Measurements from ENCODE around the gene ARSA. TPM values are rescaled to one million over a fixed set of nuclear protein-coding genes. Genes with fewer than 3 reads are reported as not detected.

Gene ARSA
- total RNA-seq, 1 donor from 2014 or later, result 65.7 TPM

DNA sequence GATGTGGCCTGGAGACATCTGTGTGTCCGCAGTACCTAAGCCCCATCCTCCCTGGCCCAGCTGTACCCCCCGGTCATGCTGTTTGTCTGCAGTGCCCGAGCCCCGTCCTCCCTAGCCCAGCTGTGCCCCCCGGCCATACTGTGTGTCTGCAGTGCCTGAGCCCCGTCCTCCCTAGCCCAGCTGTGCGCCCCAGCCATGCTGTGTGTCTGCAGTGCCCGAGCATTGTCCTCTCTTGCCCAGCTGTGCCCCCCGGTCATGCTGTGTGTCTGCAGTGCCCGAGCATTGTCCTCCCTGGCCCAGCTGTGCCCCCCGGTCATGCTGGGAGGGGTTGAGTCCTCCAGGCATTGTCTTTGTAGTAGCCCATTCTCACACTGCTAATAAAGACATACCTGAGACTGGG, 7.6 kb upstream of the ARSA start:
- DNase-seq, result no peak
- no peaks in the 10 kb centered on the region for H3K36me3 Mint-ChIP-seq (ENCODE audit: unreplicated experiment)
- H3K27me3 Mint-ChIP-seq (ENCODE audit: unreplicated experiment), result peaks cover 2% of the 10 kb centered on the region
- H3K27ac Mint-ChIP-seq (ENCODE audit: unreplicated experiment), result no peak overlapping the region
- TF ChIP-seq, protein P1, sequence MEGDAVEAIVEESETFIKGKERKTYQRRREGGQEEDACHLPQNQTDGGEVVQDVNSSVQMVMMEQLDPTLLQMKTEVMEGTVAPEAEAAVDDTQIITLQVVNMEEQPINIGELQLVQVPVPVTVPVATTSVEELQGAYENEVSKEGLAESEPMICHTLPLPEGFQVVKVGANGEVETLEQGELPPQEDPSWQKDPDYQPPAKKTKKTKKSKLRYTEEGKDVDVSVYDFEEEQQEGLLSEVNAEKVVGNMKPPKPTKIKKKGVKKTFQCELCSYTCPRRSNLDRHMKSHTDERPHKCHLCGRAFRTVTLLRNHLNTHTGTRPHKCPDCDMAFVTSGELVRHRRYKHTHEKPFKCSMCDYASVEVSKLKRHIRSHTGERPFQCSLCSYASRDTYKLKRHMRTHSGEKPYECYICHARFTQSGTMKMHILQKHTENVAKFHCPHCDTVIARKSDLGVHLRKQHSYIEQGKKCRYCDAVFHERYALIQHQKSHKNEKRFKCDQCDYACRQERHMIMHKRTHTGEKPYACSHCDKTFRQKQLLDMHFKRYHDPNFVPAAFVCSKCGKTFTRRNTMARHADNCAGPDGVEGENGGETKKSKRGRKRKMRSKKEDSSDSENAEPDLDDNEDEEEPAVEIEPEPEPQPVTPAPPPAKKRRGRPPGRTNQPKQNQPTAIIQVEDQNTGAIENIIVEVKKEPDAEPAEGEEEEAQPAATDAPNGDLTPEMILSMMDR (IDR thresholded peaks at IDR 0.05; ENCODE audit: partially characterized antibody, unreplicated experiment), result no peak
- peaks cover 3% of the 10 kb centered on the region for H3K9me3 Mint-ChIP-seq (ENCODE audit: unreplicated experiment)
- H3K4me3 Mint-ChIP-seq (ENCODE audit: unreplicated experiment), result no peak overlapping the region
- peaks cover 15% of the 10 kb centered on the region for H3K4me1 Mint-ChIP-seq (ENCODE audit: low read depth, unreplicated experiment)

DNA sequence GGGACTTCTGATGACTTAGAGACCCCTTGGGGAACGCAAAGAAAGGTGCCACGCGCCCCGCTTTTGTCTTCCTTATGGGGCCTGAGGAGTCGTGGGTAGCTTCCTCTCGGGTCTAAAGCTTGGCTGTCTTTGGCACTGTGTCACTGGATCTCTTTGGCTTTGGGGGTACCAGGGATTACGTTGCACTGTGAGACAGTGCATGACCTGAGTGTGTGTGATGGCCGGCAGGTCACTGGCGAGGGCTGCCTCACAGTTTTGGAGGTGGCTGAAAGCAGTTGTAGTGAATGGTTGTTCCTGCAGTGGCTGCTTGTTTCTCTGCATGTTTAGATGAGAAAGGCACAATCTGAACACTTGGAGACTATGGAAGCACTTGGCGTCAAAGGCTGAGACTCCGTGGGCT, 5.8 kb upstream of the ARSA start:
- H3K9me3 Mint-ChIP-seq (ENCODE audit: unreplicated experiment), result no peaks in the 10 kb centered on the region
- peaks cover 4% of the 10 kb centered on the region for H3K27me3 Mint-ChIP-seq (ENCODE audit: unreplicated experiment)
- H3K4me1 Mint-ChIP-seq (ENCODE audit: low read depth, unreplicated experiment), result peaks cover 19% of the 10 kb centered on the region
- no peaks in the 10 kb centered on the region for H3K36me3 Mint-ChIP-seq (ENCODE audit: unreplicated experiment)
- H3K27ac Mint-ChIP-seq (ENCODE audit: unreplicated experiment), result no peak overlapping the region
- no peak for DNase-seq
- H3K4me3 Mint-ChIP-seq (ENCODE audit: unreplicated experiment), result no peak overlapping the region
- TF ChIP-seq, protein P1 (IDR thresholded peaks at IDR 0.05; ENCODE audit: partially characterized antibody, unreplicated experiment), result no peak

DNA sequence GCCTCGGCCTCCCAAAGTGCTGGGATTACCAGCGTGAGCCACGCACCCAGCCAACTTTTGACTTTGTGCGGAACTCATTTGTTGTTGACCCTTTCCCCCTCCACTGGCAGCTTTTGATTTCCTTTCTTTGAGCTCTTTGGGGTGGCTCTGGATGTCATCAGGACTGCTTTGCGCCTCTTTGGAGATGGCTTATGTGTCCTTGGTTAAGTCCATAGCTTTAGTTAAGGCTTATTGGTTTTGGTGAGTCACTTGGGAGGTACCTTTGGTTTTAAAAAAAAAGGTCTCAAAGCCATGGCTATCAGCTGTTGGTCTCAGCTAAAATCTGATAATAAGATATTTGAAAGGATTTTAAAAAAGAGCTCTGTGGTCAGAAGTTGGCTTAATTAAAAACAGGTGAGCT, 5.1 kb upstream of the ARSA start:
- Mint-ChIP-seq H3K4me1 (ENCODE audit: low read depth, unreplicated experiment) (peaks cover 24% of the 10 kb centered on the region), H3K27ac (ENCODE audit: unreplicated experiment) (no peak overlapping the region), H3K9me3 (ENCODE audit: unreplicated experiment) (no peaks in the 10 kb centered on the region), H3K36me3 (ENCODE audit: unreplicated experiment) (no peaks in the 10 kb centered on the region), H3K27me3 (ENCODE audit: unreplicated experiment) (peaks cover 7% of the 10 kb centered on the region), H3K4me3 (ENCODE audit: unreplicated experiment) (no peak overlapping the region)
- TF ChIP-seq, protein P1 (IDR thresholded peaks at IDR 0.05; ENCODE audit: partially characterized antibody, unreplicated experiment), result no peak
- DNase-seq, result no peak

DNA sequence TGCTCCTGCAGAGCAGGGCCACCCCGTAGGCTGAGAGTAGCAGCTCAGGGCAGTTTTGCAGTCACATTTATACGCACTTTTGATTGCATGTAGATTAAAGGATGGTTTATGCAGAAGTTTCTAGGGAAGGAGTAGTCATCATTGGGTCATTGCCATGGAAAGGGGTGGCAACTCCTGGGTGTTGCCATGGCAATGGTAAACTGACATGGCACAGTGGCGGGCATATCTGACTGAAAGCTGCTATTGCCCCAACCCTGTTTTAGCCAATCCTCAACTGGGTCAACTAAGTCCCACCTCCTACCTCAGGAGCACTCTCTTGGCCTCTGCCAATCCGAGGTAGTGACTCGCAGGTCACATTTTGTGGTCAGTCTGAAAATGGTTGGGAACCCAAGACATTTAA, 2.4 kb upstream of the ARSA start:
- no peaks in the 10 kb centered on the region for H3K9me3 Mint-ChIP-seq (ENCODE audit: unreplicated experiment)
- peaks cover 5% of the 10 kb centered on the region for H3K27me3 Mint-ChIP-seq (ENCODE audit: unreplicated experiment)
- no peak overlapping the region for H3K27ac Mint-ChIP-seq (ENCODE audit: unreplicated experiment)
- H3K4me3 Mint-ChIP-seq (ENCODE audit: unreplicated experiment), result peak overlapping the region; percentile 16
- TF ChIP-seq, protein P1 (IDR thresholded peaks at IDR 0.05; ENCODE audit: partially characterized antibody, unreplicated experiment), result no peak
- no peaks in the 10 kb centered on the region for H3K36me3 Mint-ChIP-seq (ENCODE audit: unreplicated experiment)
- H3K4me1 Mint-ChIP-seq (ENCODE audit: low read depth, unreplicated experiment), result peaks cover 24% of the 10 kb centered on the region
- DNase-seq, result no peak

DNA sequence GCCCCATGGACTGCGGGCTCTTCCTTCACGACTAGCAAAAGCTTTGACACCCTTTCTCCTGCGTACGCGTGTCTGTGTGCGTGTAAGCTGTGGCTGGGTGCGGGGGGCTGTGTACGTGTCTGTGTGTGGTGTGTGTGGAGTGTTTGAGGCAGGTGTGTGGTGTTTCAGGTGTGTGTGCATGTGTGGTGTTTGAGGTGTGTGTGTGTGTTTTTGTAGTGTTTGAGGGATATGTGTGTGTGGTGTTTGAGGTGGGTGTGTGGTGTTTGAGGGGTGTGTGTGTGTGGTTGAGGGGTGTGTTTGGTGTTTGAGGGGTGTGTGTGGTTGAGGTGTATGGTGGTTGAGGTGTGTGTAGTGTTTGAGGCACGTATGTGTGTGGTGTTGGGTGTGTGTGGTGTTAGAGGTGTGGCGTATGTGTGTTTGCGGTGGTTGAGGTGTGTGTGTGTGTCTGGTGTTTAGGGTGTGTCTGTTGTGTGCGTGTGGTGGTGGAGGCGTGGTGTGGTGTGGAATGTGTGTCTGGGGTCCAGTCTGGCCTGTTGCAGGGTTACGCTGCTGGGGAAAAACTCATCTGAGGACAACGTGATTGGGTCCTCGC, 687 bp upstream of the ARSA start:
- peak overlapping the region; percentile 90 for H3K4me3 Mint-ChIP-seq (ENCODE audit: unreplicated experiment)
- H3K36me3 Mint-ChIP-seq (ENCODE audit: unreplicated experiment), result no peaks in the 10 kb centered on the region
- H3K4me1 Mint-ChIP-seq (ENCODE audit: low read depth, unreplicated experiment), result peaks cover 24% of the 10 kb centered on the region
- no peaks in the 10 kb centered on the region for H3K9me3 Mint-ChIP-seq (ENCODE audit: unreplicated experiment)
- H3K27ac Mint-ChIP-seq (ENCODE audit: unreplicated experiment), result peak overlapping the region; percentile 68
- TF ChIP-seq, protein P1 (IDR thresholded peaks at IDR 0.05; ENCODE audit: partially characterized antibody, unreplicated experiment), result no peak
- peaks cover 6% of the 10 kb centered on the region for H3K27me3 Mint-ChIP-seq (ENCODE audit: unreplicated experiment)
- no peak for DNase-seq
